Astrocyte of the spinal cord (primary cell): ENCODE data around the gene IMPG1.
"Not testable (repeated sequence)": the region's sequence is repeated elsewhere in the genome, so short reads cannot be mapped to it uniquely, and the experiment has no call there.

Source experiments
- DNase-seq: peaks from one replicate; pipeline ENCODE4 v3.0.0; 2011; ENCODE audit warnings: low read depth, low spot score
- H3K4me3 ChIP-seq: 2 replicates; pipeline ENCODE4 v1.5.1; 2011; ENCODE audit warnings: low read depth, mild to moderate bottlenecking, low read length, moderate library complexity
- in situ Hi-C: cut with HindIII; loops from 2 replicates; pipeline ENCODE4 v1.10.0; 2017; ENCODE audit warnings: low sequenced_read_pairs
- TF ChIP-seq, protein P1 (sequence below): IDR thresholded peaks from 2 replicates; pipeline ENCODE4 v1.5.1; 2012; ENCODE audit warnings: low read depth, mild to moderate bottlenecking, low read length, inconsistent platforms

Gene IMPG1

DNA sequence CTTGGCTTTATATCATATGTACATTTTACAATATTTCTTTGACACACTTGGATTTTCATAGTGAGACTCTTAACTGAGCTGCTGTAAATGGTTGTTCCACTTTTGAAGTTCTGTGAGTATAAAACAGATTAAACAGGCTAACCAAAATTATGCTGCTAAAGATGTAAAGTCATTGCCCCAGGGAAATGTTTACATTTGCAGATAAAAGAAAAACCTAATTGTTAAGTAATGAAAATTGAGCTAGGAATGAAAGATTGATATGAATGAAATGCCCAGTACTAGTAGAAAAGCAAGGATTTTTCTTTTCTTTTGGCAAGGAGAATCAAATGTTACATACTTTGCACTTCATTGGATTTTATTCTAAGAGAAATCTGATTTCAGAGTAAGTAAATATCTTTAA lies 159.4 kb downstream of the IMPG1 start:
- DNase-seq = no peak
- TF ChIP-seq, protein P1, sequence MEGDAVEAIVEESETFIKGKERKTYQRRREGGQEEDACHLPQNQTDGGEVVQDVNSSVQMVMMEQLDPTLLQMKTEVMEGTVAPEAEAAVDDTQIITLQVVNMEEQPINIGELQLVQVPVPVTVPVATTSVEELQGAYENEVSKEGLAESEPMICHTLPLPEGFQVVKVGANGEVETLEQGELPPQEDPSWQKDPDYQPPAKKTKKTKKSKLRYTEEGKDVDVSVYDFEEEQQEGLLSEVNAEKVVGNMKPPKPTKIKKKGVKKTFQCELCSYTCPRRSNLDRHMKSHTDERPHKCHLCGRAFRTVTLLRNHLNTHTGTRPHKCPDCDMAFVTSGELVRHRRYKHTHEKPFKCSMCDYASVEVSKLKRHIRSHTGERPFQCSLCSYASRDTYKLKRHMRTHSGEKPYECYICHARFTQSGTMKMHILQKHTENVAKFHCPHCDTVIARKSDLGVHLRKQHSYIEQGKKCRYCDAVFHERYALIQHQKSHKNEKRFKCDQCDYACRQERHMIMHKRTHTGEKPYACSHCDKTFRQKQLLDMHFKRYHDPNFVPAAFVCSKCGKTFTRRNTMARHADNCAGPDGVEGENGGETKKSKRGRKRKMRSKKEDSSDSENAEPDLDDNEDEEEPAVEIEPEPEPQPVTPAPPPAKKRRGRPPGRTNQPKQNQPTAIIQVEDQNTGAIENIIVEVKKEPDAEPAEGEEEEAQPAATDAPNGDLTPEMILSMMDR = no peak
- no peak overlapping the region for H3K4me3 ChIP-seq
- in situ Hi-C loops = no loop called here

DNA sequence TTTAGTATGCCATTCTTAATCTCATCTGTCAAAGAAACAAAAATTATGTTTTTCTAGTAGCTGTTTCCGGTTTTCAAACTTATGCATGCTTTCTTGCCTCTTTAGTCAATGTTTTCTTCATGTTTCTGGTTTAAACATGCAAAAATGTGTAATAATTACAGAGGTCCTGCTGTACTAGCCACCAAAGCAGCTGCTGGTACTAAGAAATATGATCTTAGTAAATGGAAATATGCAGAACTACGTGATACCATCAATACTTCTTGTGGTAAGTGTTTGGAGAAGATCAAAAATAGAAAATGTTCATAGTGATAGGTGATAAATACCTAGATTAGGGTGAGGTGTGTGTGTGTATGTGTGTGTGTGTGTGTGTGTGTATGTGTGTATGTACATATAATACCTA lies 165.0 kb downstream of the IMPG1 start:
- in situ Hi-C loops = no loop called here
- TF ChIP-seq, protein P1 = no peak
- DNase-seq = no peak
- H3K4me3 ChIP-seq = no peak overlapping the region

DNA sequence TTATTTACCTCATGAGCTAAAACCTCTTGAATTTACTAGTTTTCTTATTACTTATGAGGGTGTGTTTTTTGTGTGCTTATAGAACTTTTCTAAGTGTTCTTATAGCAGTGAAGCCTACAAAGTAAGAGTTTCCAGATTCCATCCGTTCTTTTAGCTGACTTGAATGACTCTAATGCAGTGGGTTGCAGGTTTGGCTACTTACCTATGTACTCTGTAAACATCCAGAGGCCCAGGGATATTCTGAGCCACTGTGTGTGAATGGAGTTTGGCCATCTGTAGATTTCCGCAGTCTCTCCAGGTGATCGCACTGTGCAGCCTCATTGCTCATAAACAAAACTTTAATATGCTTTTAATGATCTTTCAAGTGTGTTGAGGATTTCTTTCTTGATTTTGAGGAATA lies 165.6 kb downstream of the IMPG1 start:
- no peak for DNase-seq
- TF ChIP-seq, protein P1 = no peak
- no peak overlapping the region for H3K4me3 ChIP-seq
- in situ Hi-C loops = no loop called here

DNA sequence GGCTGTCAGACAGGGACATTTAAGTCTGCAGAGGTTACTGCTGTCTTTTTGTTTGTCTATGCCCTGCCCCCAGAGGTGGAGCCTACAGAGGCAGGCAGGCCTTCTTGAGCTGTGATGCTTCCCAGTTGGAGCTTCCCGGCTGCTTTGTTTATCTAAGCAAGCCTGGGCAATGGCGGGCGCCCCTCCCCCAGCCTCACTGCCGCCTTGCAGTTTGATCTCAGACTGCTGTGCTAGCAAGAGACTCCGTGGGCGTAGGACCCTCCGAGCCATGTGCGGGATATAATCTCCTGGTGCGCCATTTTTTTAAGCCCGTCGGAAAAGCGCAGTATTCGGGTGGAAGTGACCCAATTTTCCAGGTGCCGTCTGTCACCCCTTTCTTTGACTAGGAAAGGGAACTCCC lies 167.3 kb downstream of the IMPG1 start:
- DNase-seq, in situ Hi-C loops, H3K4me3 ChIP-seq: not testable (repeated sequence)

DNA sequence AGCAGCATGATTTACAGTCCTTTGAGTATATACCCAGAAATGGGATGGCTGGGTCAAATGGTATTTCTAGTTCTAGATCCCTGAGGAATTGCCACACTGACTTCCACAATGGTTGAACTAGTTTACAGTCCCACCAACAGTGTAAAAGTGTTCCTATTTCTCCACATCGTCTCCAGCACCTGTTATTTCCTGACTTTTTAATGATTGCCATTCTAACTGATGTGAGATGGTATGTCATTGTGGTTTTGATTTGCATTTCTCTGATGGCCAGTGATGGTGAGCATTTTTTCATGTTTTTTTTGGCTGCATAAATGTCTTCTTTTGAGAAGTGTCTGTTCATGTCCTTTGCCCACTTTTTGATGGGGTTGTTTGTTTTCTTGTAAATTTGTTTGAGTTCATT lies 172.2 kb downstream of the IMPG1 start:
- H3K4me3 ChIP-seq, DNase-seq, in situ Hi-C loops: not testable (repeated sequence)

DNA sequence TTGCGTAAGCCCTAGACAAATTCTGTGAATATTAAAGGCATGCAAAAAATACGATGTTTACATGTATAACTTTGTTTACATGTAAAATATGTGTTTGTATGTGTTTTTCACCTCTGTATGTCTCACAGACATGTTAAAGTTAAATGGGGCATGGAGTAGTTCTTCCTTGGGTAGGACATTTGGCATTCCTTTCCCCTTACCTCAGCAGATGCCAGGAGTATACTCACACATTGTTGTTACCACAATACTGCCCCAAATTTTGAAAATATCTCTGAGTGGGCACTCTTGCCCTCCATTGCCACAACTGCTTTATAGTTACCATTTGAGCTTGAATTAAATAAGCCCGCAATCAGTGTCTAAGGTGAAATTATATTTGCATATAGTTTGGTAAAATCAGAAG lies 175.9 kb downstream of the IMPG1 start:
- TF ChIP-seq, protein P1 = no peak

DNA sequence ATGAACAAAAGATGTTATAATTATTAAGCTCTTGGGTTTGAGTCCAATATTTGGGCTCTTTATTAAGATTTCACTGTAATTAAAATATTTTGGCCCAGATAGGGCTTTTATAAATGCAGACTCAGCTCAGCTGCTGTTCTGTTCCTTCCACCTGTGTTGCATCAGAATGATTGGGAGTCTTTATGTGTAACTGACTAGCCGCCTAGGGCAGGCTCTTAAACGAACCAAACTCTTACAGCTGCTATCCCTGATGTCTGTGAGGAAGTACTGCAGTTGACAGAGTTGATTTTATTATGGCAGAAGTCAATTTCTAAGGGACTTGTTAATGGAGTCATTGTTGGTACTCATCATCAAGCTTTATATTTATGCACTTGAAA lies 178.7 kb downstream of the IMPG1 start:
- TF ChIP-seq, protein P1 = no peak
- no peak for DNase-seq
- in situ Hi-C loops = no loop called here
- no peak overlapping the region for H3K4me3 ChIP-seq

More for the DNA sequence above, 175.9 kb downstream of the IMPG1 start:
- no peak for DNase-seq
- in situ Hi-C loops = no loop called here
- H3K4me3 ChIP-seq = no peak overlapping the region

DNA sequence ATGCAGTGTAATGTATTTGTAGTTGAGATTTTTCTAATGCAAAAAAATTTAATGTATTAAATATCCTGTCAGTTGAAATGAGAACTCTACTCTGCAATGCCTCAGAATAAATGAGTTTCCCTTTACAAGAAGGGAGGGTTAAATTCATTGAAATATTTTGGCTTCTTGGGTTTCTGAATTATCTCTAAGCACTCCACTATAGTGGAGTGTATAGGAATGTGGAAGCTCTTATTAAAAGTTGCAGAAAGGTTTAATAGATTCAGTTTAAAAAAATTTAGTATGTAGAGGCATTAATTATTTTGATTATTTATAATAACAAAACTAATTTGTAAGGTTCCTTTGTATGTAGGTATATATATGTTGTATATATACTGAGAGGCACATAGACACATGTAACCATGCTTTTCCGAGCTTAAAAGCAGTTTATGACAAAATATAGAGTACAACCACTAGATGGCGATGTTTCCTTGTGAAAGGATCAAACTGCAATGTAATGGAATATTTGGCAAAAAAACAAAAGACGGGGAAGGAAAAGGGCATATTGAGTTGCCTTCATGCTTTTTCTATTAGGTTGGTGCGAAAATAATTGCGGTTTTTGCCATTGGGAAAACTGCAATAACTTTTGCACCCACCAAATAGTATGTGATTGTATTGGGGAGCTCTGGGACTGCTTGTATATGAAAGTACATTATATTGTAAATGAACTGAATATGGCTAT lies 179.2 kb downstream of the IMPG1 start:
- no peak overlapping the region for H3K4me3 ChIP-seq
- TF ChIP-seq, protein P1 = peak; percentile 55
- in situ Hi-C loops = no loop called here
- DNase-seq = peak; percentile 83
